ENCODE measurements around the gene GATA3. TPM values are rescaled to one million over a fixed set of nuclear protein-coding genes. Genes with fewer than 3 reads are reported as not detected.

The GATA3 gene
- total RNA-seq, 1 experiment from 2014 or later: 3.1 TPM

DNA sequence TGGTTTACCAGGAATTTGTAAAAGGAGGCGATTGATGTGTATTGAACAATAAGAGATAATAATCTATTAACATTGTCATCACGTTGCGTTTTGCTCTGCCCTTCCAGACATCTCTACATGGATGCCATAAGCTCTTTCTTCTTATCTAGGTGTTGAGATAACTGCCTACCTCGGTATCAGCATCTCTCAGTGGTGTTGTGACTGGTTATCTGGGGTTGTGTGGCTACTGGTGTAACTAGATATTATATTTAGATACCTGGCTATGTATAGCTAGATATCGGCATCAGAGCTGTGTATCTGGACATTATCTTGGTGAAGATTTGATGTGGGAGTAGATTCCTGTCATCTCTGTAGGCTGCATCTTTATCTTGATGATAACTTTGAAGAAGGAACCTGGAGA lies 17.2 kb downstream of the GATA3 start:
- Histone ChIP-seq H3K9me3 (ENCODE audit: low read depth, low read length, poor library complexity, severe bottlenecking) (no peaks in the 10 kb centered on the region), H3K36me3 (ENCODE audit: insufficient read depth, low read length, poor library complexity, severe bottlenecking) (no peaks in the 10 kb centered on the region), H3K4me3 (ENCODE audit: low read depth, low read length, poor library complexity, severe bottlenecking) (no peak overlapping the region), H3K27me3 (replicated peaks; ENCODE audit: insufficient read depth, low read depth, low read length, poor library complexity) (no peaks in the 10 kb centered on the region), H3K27ac (ENCODE audit: low read depth, low read length, poor library complexity, severe bottlenecking) (no peak overlapping the region), H3K4me1 (ENCODE audit: insufficient read depth, low read length, poor library complexity, severe bottlenecking) (no peaks in the 10 kb centered on the region)
- no peak for DNase-seq (ENCODE audit: low spot score)
- intact Hi-C loops (cut with micrococcal nuclease; ENCODE audit: unreplicated experiment): no loop called here
- no TSS peak for BruUV-seq (replicated peaks)
- TF ChIP-seq, protein P1, sequence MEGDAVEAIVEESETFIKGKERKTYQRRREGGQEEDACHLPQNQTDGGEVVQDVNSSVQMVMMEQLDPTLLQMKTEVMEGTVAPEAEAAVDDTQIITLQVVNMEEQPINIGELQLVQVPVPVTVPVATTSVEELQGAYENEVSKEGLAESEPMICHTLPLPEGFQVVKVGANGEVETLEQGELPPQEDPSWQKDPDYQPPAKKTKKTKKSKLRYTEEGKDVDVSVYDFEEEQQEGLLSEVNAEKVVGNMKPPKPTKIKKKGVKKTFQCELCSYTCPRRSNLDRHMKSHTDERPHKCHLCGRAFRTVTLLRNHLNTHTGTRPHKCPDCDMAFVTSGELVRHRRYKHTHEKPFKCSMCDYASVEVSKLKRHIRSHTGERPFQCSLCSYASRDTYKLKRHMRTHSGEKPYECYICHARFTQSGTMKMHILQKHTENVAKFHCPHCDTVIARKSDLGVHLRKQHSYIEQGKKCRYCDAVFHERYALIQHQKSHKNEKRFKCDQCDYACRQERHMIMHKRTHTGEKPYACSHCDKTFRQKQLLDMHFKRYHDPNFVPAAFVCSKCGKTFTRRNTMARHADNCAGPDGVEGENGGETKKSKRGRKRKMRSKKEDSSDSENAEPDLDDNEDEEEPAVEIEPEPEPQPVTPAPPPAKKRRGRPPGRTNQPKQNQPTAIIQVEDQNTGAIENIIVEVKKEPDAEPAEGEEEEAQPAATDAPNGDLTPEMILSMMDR (conservative IDR thresholded peaks at IDR 0.05; ENCODE audit: low read depth, low read length): no peak
- TF ChIP-seq EZH2 (IDR thresholded peaks at IDR 0.05; ENCODE audit: borderline replicate concordance, low read depth, low read length, poor library complexity, severe bottlenecking): no peak
- CTCF ChIA-PET: no interaction called here
- POLR2A ChIA-PET (ENCODE audit: low non-redundant PET): no interaction called here

DNA sequence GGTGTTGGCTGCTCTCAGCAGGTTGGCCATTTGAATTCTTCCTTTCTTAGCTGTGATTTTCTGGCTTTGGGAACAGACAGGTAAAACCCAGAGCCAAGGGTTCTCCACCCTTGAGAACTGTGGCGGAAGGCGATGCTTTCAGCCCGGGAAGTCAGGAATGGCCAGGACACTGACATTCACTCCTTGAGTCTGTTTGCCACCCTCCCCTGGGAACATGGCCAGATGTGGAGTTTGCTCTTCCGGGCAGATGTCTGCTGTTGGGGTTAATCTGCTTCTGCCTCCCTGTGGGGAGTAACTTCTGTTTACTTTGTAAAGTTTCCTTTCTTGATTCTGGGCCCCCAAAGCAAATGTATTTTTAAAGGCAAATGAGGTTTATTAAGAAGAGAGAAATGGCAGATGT lies 17.7 kb downstream of the GATA3 start:
- no peaks in the 10 kb centered on the region for H3K36me3 ChIP-seq (ENCODE audit: insufficient read depth, low read length, poor library complexity, severe bottlenecking)

DNA sequence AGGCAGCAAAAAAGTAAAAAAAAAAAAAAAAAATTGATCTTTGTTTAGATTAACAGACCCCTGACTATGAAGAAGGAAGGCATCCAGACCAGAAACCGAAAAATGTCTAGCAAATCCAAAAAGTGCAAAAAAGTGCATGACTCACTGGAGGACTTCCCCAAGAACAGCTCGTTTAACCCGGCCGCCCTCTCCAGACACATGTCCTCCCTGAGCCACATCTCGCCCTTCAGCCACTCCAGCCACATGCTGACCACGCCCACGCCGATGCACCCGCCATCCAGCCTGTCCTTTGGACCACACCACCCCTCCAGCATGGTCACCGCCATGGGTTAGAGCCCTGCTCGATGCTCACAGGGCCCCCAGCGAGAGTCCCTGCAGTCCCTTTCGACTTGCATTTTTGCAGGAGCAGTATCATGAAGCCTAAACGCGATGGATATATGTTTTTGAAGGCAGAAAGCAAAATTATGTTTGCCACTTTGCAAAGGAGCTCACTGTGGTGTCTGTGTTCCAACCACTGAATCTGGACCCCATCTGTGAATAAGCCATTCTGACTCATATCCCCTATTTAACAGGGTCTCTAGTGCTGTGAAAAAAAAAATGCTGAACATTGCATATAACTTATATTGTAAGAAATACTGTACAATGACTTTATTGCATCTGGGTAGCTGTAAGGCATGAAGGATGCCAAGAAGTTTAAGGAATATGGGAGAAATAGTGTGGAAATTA lies 19.4 kb downstream of the GATA3 start:
- no peaks in the 10 kb centered on the region for H3K36me3 ChIP-seq (ENCODE audit: insufficient read depth, low read length, poor library complexity, severe bottlenecking)
- BruUV-seq (replicated peaks): no TSS peak

More for the DNA sequence above, 17.7 kb downstream of the GATA3 start:
- Histone ChIP-seq H3K9me3 (ENCODE audit: low read depth, low read length, poor library complexity, severe bottlenecking) (no peaks in the 10 kb centered on the region), H3K4me1 (ENCODE audit: insufficient read depth, low read length, poor library complexity, severe bottlenecking) (no peaks in the 10 kb centered on the region), H3K27me3 (replicated peaks; ENCODE audit: insufficient read depth, low read depth, low read length, poor library complexity) (no peaks in the 10 kb centered on the region), H3K4me3 (ENCODE audit: low read depth, low read length, poor library complexity, severe bottlenecking) (no peak overlapping the region), H3K27ac (ENCODE audit: low read depth, low read length, poor library complexity, severe bottlenecking) (no peak overlapping the region)
- BruUV-seq (replicated peaks): no TSS peak
- TF ChIP-seq, protein P1 (conservative IDR thresholded peaks at IDR 0.05; ENCODE audit: low read depth, low read length): no peak
- TF ChIP-seq EZH2 (IDR thresholded peaks at IDR 0.05; ENCODE audit: borderline replicate concordance, low read depth, low read length, poor library complexity, severe bottlenecking): no peak
- POLR2A ChIA-PET (ENCODE audit: low non-redundant PET): no interaction called here
- CTCF ChIA-PET: no interaction called here
- intact Hi-C loops (cut with micrococcal nuclease; ENCODE audit: unreplicated experiment): no loop called here
- no peak for DNase-seq (ENCODE audit: low spot score)

More for the DNA sequence above, 19.4 kb downstream of the GATA3 start:
- intact Hi-C loops (cut with micrococcal nuclease; ENCODE audit: unreplicated experiment): no loop called here
- DNase-seq (ENCODE audit: low spot score): no peak
- ChIA-PET POLR2A (ENCODE audit: low non-redundant PET) (no interaction called here), CTCF (interaction anchor here (0.6 kb wide), 1 partner anchor 21 kb away, joined by 3 read pairs; no protein-coding TSS in a partner anchor)
- Histone ChIP-seq H3K4me3 (ENCODE audit: low read depth, low read length, poor library complexity, severe bottlenecking) (no peak overlapping the region), H3K4me1 (ENCODE audit: insufficient read depth, low read length, poor library complexity, severe bottlenecking) (no peaks in the 10 kb centered on the region), H3K27me3 (replicated peaks; ENCODE audit: insufficient read depth, low read depth, low read length, poor library complexity) (no peaks in the 10 kb centered on the region), H3K27ac (ENCODE audit: low read depth, low read length, poor library complexity, severe bottlenecking) (no peak overlapping the region), H3K9me3 (ENCODE audit: low read depth, low read length, poor library complexity, severe bottlenecking) (no peaks in the 10 kb centered on the region)
- TF ChIP-seq, protein P1 (conservative IDR thresholded peaks at IDR 0.05; ENCODE audit: low read depth, low read length): no peak
- no peak for TF ChIP-seq EZH2 (IDR thresholded peaks at IDR 0.05; ENCODE audit: borderline replicate concordance, low read depth, low read length, poor library complexity, severe bottlenecking)
